K562 (cell line): ENCODE data around the gene CCDC9. TPM values are rescaled to one million over a fixed set of nuclear protein-coding genes. Genes with fewer than 3 reads are reported as not detected.
A peak's percentile ranks its signal among the peaks of the same experiment; 100 is the strongest.

Experiments used
- ATAC-seq: fragments of 200-7000 bp; cut with Tn5 transposase; 3 replicates; pipeline ENCODE4 v1.9.1; 2020; ENCODE audit warnings: moderate library complexity
- BruUV-seq: library from RNA; stranded (reverse); fragments of 400-500 nt; replicated peaks from 2 replicates; lab custom pipeline; 2021; lab: Mats Ljungman, UMichigan
- CTCF ChIA-PET: fragments of 300-600 bp; formaldehyde crosslinking; extraction: SDS; loops from one replicate; lab custom pipeline; 2021; ENCODE audit warnings: low intra/inter-chr PET ratio; lab: Yijun Ruan, JAX
- POLR2A ChIA-PET: fragments of 300-600, 350-650 bp; sonication (Branson Sonifier 250); formaldehyde crosslinking; extraction: SDS; loops from one replicate; lab custom pipeline; 2021; ENCODE audit warnings: antibody characterized with exemption, inconsistent platforms; lab: Yijun Ruan, JAX
- DNase-seq, 4 experiments: peaks; one replicate each; pipeline versions ENCODE4 v3.0.0 to v3.0.0-alpha.2; 2011 to 2018; ENCODE audit warnings: low spot score in 3 of 4, mixed read lengths in 3 of 4; ENCODE audit errors: extremely low read depth in 1 of 4
- FAIRE-seq: peaks from 2 replicates; lab custom pipeline; 2011; peaks lifted over from hg19 to GRCh38; lab: Jason Lieb, UNC
- H2AFZ ChIP-seq: 2 replicates; pipeline ENCODE4 v1.6.0; 2011; ENCODE audit warnings: low read depth, low read length, control low read depth, inconsistent platforms
- H3K27ac ChIP-seq: fragments of 200-600 bp; 3 replicates; pipeline ENCODE4 v1.8.0; 2011; ENCODE audit warnings: low read depth, mild to moderate bottlenecking, control low read depth, inconsistent platforms, low read length, moderate library complexity, mixed read lengths; ENCODE audit errors: extremely low read depth
- H3K27me3 ChIP-seq, 2 experiments: fragments of 300-600 bp in 1 of 2; 2 replicates in 1 of 2; 3 replicates in 1 of 2; pipeline versions ENCODE4 v1.6.0 to v1.8.0; 2011; ENCODE audit warnings: inconsistent platforms in 2 of 2, low read length in 2 of 2, mild to moderate bottlenecking in 1 of 2, mixed read lengths in 1 of 2, moderate library complexity in 1 of 2; ENCODE audit not compliant: control insufficient read depth in 2 of 2, insufficient read depth in 2 of 2
- H3K36me3 ChIP-seq: fragments of 300-600 bp; 3 replicates; pipeline ENCODE4 v1.8.0; 2011; ENCODE audit warnings: mild to moderate bottlenecking, low read length, inconsistent platforms; ENCODE audit not compliant: control insufficient read depth, insufficient read depth
- H3K4me1 ChIP-seq, 2 experiments: fragments of 200-600 bp in 1 of 2; replicated peaks in 1 of 2; 2 replicates in 1 of 2; 3 replicates in 1 of 2; pipeline versions ENCODE4 v1.5.1 to v1.8.0; 2011; ENCODE audit warnings: inconsistent platforms in 2 of 2, low read length in 2 of 2, mild to moderate bottlenecking in 1 of 2, mixed read lengths in 1 of 2, moderate library complexity in 1 of 2; ENCODE audit not compliant: control insufficient read depth in 2 of 2, insufficient read depth in 2 of 2
- H3K4me2 ChIP-seq: 2 replicates; pipeline ENCODE4 v1.6.1; 2011; ENCODE audit warnings: low read length, control low read depth, inconsistent platforms, mixed read lengths; ENCODE audit not compliant: insufficient read depth
- H3K4me3 ChIP-seq: fragments of 200-600 bp; sonication (generic), shearing (Covaris generic); 2 replicates; pipeline ENCODE4 v1.5.1; 2016; ENCODE audit warnings: control low read depth, inconsistent platforms
- H3K79me2 ChIP-seq: fragments of 200-600 bp; 3 replicates; pipeline ENCODE4 v1.8.0; 2011; ENCODE audit warnings: low read length, inconsistent platforms; ENCODE audit not compliant: control insufficient read depth, insufficient read depth
- H3K9ac ChIP-seq, 2 experiments: 2 replicates each; pipeline versions ENCODE4 v1.6.0 to v1.6.1; 2011; ENCODE audit warnings: low read depth in 2 of 2, low read length in 2 of 2, control low read depth in 1 of 2, inconsistent platforms in 1 of 2, mild to moderate bottlenecking in 1 of 2, mixed read lengths in 1 of 2; ENCODE audit not compliant: insufficient read depth in 1 of 2
- H3K9me1 ChIP-seq: one replicate; pipeline ENCODE4 v1.6.0; 2011; ENCODE audit warnings: inconsistent platforms, mild to moderate bottlenecking, low read length, moderate library complexity; ENCODE audit not compliant: control insufficient read depth, insufficient read depth
- H3K9me3 ChIP-seq: replicated peaks from 2 replicates; pipeline ENCODE4 v1.5.1; 2011; ENCODE audit warnings: low read depth, low read length, inconsistent platforms; ENCODE audit not compliant: control insufficient read depth, insufficient read depth
- H4K20me1 ChIP-seq: replicated peaks from 2 replicates; pipeline ENCODE4 v1.6.1; 2011; ENCODE audit warnings: low read length, inconsistent platforms, mixed read lengths; ENCODE audit not compliant: control insufficient read depth, insufficient read depth
- NRF1 ChIP-seq, 2 experiments: fragments of 450-650 bp; IDR thresholded peaks in 1 of 2; conservative IDR thresholded peaks in 1 of 2; 2 replicates each; pipeline ENCODE4 v1.6.1; 2014; ENCODE audit warnings: mild to moderate bottlenecking in 2 of 2
- PTBP1 ChIP-seq: fragments of 200-400 bp; formaldehyde crosslinking; IDR thresholded peaks from 2 replicates; pipeline ENCODE4 v1.6.1; 2017; ENCODE audit warnings: low read depth, low read length
- SPI1 ChIP-seq: IDR thresholded peaks from 2 replicates; pipeline ENCODE4 v1.6.1; 2011; ENCODE audit warnings: low read depth, low read length, control low read depth, borderline replicate concordance
- WGBS: fragments of 100-300 bp; shearing (Covaris generic); methylation state at CpG from one replicate; pipeline ENCODE4 v1.1.6; 2016; ENCODE audit warnings: low coverage, mixed read lengths; ENCODE audit not compliant: insufficient coverage; ENCODE audit errors: missing lambda C conversion rate; 5-methylcytosine and 5-hydroxymethylcytosine counted together
- in situ Hi-C: fragments of 300-500 bp; cut with MboI; formaldehyde crosslinking; loops from 4 replicates; pipeline ENCODE4 v1.15.0; 2018; ENCODE audit warnings: inconsistent platforms, mixed read lengths
- intact Hi-C: fragments of 100-400 bp; cut with micrococcal nuclease; formaldehyde crosslinking; loops from 2 replicates; pipeline ENCODE4 v1.14.2; 2022
- polyA plus RNA-seq, 8 experiments: library from polyadenylated mRNA; depleted of rRNA in 4 of 8; stranded (reverse) in 5 of 8; unstranded in 3 of 8; fragments of >200 nt; fragmentation: Nextera tagmentation in 2 of 8; fragmentation: Illumina TruSeq in 1 of 8; extraction: Ambion mirVana in 2 of 8; extraction: Trizol in 1 of 8; gene quantifications; 2 replicates each; pipeline versions ENCODE4 v1.2.1 to v1.2.3, GENCODE V29; 2011 to 2014; ENCODE audit warnings: inconsistent platforms in 1 of 8, missing spikeins in 1 of 8
- total RNA-seq, 7 experiments: library from RNA; depleted of rRNA in 6 of 7; stranded (reverse); fragments of >200 nt in 6 of 7; fragmentation: Illumina TruSeq in 2 of 7; extraction: Trizol in 2 of 7; gene quantifications; 2 replicates each; pipeline versions ENCODE4 v1.2.1 to v1.2.3, GENCODE V29; 2011 to 2021; ENCODE audit warnings: low replicate concordance in 1 of 7

CCDC9 gene
- total and polyA plus RNA-seq, 9 of the 15 experiments (the other 6 are each of a cell fraction or from before 2014, with no cell fraction given), result 0.23 to 38.6 (median 8.4) TPM

DNA sequence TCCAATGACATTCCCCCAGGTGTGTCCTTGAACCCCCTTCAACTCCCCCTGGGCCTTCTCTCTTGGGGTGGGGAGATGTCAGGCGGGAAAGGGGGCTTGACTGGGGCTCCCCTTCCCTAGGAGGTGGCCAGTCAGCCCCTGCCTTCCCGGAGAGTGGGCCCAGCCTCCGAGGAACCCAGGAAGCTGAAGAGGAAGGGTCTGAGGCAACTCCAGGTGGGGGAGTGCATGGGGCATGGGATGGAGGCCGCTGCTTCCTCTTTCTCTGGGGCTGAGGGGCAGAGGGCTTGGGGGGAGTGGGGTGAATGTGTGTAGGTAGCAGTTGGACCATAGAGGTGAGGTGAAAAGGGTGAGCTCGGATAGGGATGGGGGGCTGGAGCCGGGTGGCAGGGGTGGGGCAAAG, 15.6 kb downstream of the CCDC9 start:
- TF ChIP-seq NRF1 (conservative IDR thresholded peaks at IDR 0.05 in 1 of 2, IDR thresholded peaks at IDR 0.05 in 1 of 2) (peak; percentile 6 to 34; a peak in 1 of 4 replicates), SPI1 (0 out of 2 replicates have a peak, but pooled peaks have one; percentile 13), PTBP1 (no peak)
- Histone ChIP-seq H3K79me2 (peaks cover 17% of the 10 kb centered on the region), H3K4me3 (no peak overlapping the region), H3K27me3 (no peaks in the 10 kb centered on the region), H4K20me1 (no peaks in the 10 kb centered on the region), H3K9me1 (no peaks in the 10 kb centered on the region), H3K4me2 (no peak overlapping the region), H3K4me1 (peaks cover 22 to 54% of the 10 kb centered on the region in 2 experiments; a peak in 4 of 5 replicates), H2AFZ (no peak overlapping the region), H3K9me3 (no peaks in the 10 kb centered on the region), H3K27ac (peak overlapping the region; percentile 95; the same call in 2 of the 3 replicates), H3K36me3 (peaks cover 36% of the 10 kb centered on the region; the same call in 1 of the 3 replicates), H3K9ac (peak overlapping the region in 1 of 2 experiments; percentile 97; a peak in 2 of 4 replicates)
- no TSS peak for BruUV-seq
- DNase-seq (no peak), FAIRE-seq (no peak), ATAC-seq (no peak)
- in situ Hi-C loops, result no loop called here
- CTCF ChIA-PET, result no interaction called here
- WGBS, result 64% methylated on average over 3 of the region's 6 CpGs
- POLR2A ChIA-PET, result interaction anchor here (0.7 to 2.1 kb wide), 6 partner anchors 10 to 261 kb away, joined by 3 to 18 read pairs (median 5); partner anchors contain the start of gene CCDC9
- intact Hi-C loops, result no loop called here
